Measurements from ENCODE around the gene FIGLA. TPM values are rescaled to one million over a fixed set of nuclear protein-coding genes. Genes with fewer than 3 reads are reported as not detected.

The FIGLA gene
- total RNA-seq, 1 experiment from 2014 or later: not detected

- TF ChIP-seq FOXP1 (CRISPR knock-in tag; IDR thresholded peaks at IDR 0.05; ENCODE audit: borderline replicate concordance) (no peak), ATF2 (CRISPR knock-in tag; IDR thresholded peaks at IDR 0.05; ENCODE audit: borderline replicate concordance, low read depth) (no peak), NR2C2 (CRISPR knock-in tag; IDR thresholded peaks at IDR 0.05) (no peak), HMGXB4 (CRISPR knock-in tag; IDR thresholded peaks at IDR 0.05) (no peak)
These were observed 37.4 kb downstream of the FIGLA start (continued) for GRCh38 chr2:70753031-70753430.

GRCh38 chr2:70752396-70752795, 38.0 kb downstream of the FIGLA start:
- Mint-ChIP-seq H3K4me1 (peaks cover 51% of the 10 kb centered on the region), H3K9me3 (peaks cover 3% of the 10 kb centered on the region), H3K27ac (no peak overlapping the region), H3K4me3 (no peak overlapping the region), H3K27me3 (ENCODE audit: low read depth) (no peaks in the 10 kb centered on the region), H3K36me3 (peaks cover 7% of the 10 kb centered on the region)
- CTCF ChIA-PET: interaction anchor here (0.6 to 2.6 kb wide), 4 partner anchors 10 to 47 kb away, joined by 3 to 13 read pairs (median 4); partner anchors contain the start of genes ADD2 and FIGLA
- TF ChIP-seq ZNF219 (CRISPR knock-in tag; IDR thresholded peaks at IDR 0.05; ENCODE audit: borderline replicate concordance): no peak
- no peak for TF ChIP-seq NFYB (CRISPR knock-in tag; conservative IDR thresholded peaks at IDR 0.05; ENCODE audit: low read depth)
- no peak for TF ChIP-seq TCF7 (CRISPR knock-in tag; IDR thresholded peaks at IDR 0.05; ENCODE audit: low read depth)
- TF ChIP-seq ZNF425 (CRISPR knock-in tag; conservative IDR thresholded peaks at IDR 0.05): no peak
- no peak for TF ChIP-seq MYBL2 (CRISPR knock-in tag; IDR thresholded peaks at IDR 0.05)
- TF ChIP-seq JAZF1 (CRISPR knock-in tag; IDR thresholded peaks at IDR 0.05): no peak
- TF ChIP-seq ZNF138 (CRISPR knock-in tag; conservative IDR thresholded peaks at IDR 0.05): no peak
- no peak for TF ChIP-seq CREB1 (CRISPR knock-in tag; IDR thresholded peaks at IDR 0.05)
- no peak for TF ChIP-seq CREM (CRISPR knock-in tag; IDR thresholded peaks at IDR 0.05)
- TF ChIP-seq PRRX2 (CRISPR knock-in tag; IDR thresholded peaks at IDR 0.05): no peak
- no peak for TF ChIP-seq ZMAT4 (CRISPR knock-in tag; IDR thresholded peaks at IDR 0.05)
- no peak for TF ChIP-seq ETV6 (CRISPR knock-in tag; IDR thresholded peaks at IDR 0.05)
- no peak for TF ChIP-seq ZNF232 (CRISPR knock-in tag; IDR thresholded peaks at IDR 0.05)
- TF ChIP-seq E2F1 (CRISPR knock-in tag; IDR thresholded peaks at IDR 0.05): no peak
- POLR2A ChIA-PET: no interaction called here
- no peak for DNase-seq (ENCODE audit: low spot score)
- ATAC-seq: no peak

- Mint-ChIP-seq H3K9me3 (peaks cover 6% of the 10 kb centered on the region), H3K4me3 (no peak overlapping the region), H3K27ac (no peak overlapping the region), H3K27me3 (ENCODE audit: low read depth) (no peaks in the 10 kb centered on the region), H3K36me3 (peaks cover 9% of the 10 kb centered on the region), H3K4me1 (peaks cover 52% of the 10 kb centered on the region)
- CTCF ChIA-PET: interaction anchor here (1.0 to 2.6 kb wide), 3 partner anchors 16 to 46 kb away, joined by 3 to 13 read pairs (median 3); partner anchors contain the start of gene ADD2
- DNase-seq (ENCODE audit: low spot score): no peak
- POLR2A ChIA-PET: no interaction called here
- ATAC-seq: no peak
- TF ChIP-seq ERG (CRISPR knock-in tag; IDR thresholded peaks at IDR 0.05) (no peak), MXD4 (CRISPR knock-in tag; IDR thresholded peaks at IDR 0.05; ENCODE audit: borderline replicate concordance) (no peak), IRF2 (CRISPR knock-in tag; IDR thresholded peaks at IDR 0.05; ENCODE audit: borderline replicate concordance, low read depth) (no peak), ATF1 (CRISPR knock-in tag; IDR thresholded peaks at IDR 0.05) (no peak), SP1 (CRISPR knock-in tag; conservative IDR thresholded peaks at IDR 0.05) (no peak), MAX (CRISPR knock-in tag; IDR thresholded peaks at IDR 0.05) (no peak), FOXP1 (CRISPR knock-in tag; IDR thresholded peaks at IDR 0.05; ENCODE audit: borderline replicate concordance) (no peak), ZBTB43 (CRISPR knock-in tag; IDR thresholded peaks at IDR 0.05) (no peak), ELF4 (CRISPR knock-in tag; IDR thresholded peaks at IDR 0.05; ENCODE audit: low read depth) (no peak)
These were observed 38.6 kb downstream of the FIGLA start for GRCh38 chr2:70751881-70752280.

Data from WTC11 (cell line).